K562 (cell line): ENCODE data around the gene ZMYND19. TPM values are rescaled to one million over a fixed set of nuclear protein-coding genes. Genes with fewer than 3 reads are reported as not detected.

Experiments
- ATAC-seq: fragments of 200-7000 bp; cut with Tn5 transposase; 3 replicates; pipeline ENCODE4 v1.9.1; 2020; ENCODE audit warnings: moderate library complexity
- BruUV-seq: library from RNA; stranded (reverse); fragments of 400-500 nt; replicated peaks from 2 replicates; lab custom pipeline; 2021; lab: Mats Ljungman, UMichigan
- CTCF ChIA-PET: fragments of 300-600 bp; formaldehyde crosslinking; extraction: SDS; loops from one replicate; lab custom pipeline; 2021; ENCODE audit warnings: low intra/inter-chr PET ratio; lab: Yijun Ruan, JAX
- POLR2A ChIA-PET: fragments of 300-600, 350-650 bp; sonication (Branson Sonifier 250); formaldehyde crosslinking; extraction: SDS; loops from one replicate; lab custom pipeline; 2021; ENCODE audit warnings: antibody characterized with exemption, inconsistent platforms; lab: Yijun Ruan, JAX
- DNase-seq, 4 experiments: peaks; one replicate each; pipeline versions ENCODE4 v3.0.0 to v3.0.0-alpha.2; 2011 to 2018; ENCODE audit warnings: low spot score in 3 of 4, mixed read lengths in 3 of 4; ENCODE audit errors: extremely low read depth in 1 of 4
- FAIRE-seq: peaks from 2 replicates; lab custom pipeline; 2011; peaks lifted over from hg19 to GRCh38; lab: Jason Lieb, UNC
- H2AFZ ChIP-seq: 2 replicates; pipeline ENCODE4 v1.6.0; 2011; ENCODE audit warnings: low read depth, low read length, control low read depth, inconsistent platforms
- H3K27ac ChIP-seq: fragments of 200-600 bp; 3 replicates; pipeline ENCODE4 v1.8.0; 2011; ENCODE audit warnings: low read depth, mild to moderate bottlenecking, control low read depth, inconsistent platforms, low read length, moderate library complexity, mixed read lengths; ENCODE audit errors: extremely low read depth
- H3K27me3 ChIP-seq, 2 experiments: fragments of 300-600 bp in 1 of 2; 2 replicates in 1 of 2; 3 replicates in 1 of 2; pipeline versions ENCODE4 v1.6.0 to v1.8.0; 2011; ENCODE audit warnings: inconsistent platforms in 2 of 2, low read length in 2 of 2, mild to moderate bottlenecking in 1 of 2, mixed read lengths in 1 of 2, moderate library complexity in 1 of 2; ENCODE audit not compliant: control insufficient read depth in 2 of 2, insufficient read depth in 2 of 2
- H3K36me3 ChIP-seq: fragments of 300-600 bp; 3 replicates; pipeline ENCODE4 v1.8.0; 2011; ENCODE audit warnings: mild to moderate bottlenecking, low read length, inconsistent platforms; ENCODE audit not compliant: control insufficient read depth, insufficient read depth
- H3K4me1 ChIP-seq, 2 experiments: fragments of 200-600 bp in 1 of 2; replicated peaks in 1 of 2; 2 replicates in 1 of 2; 3 replicates in 1 of 2; pipeline versions ENCODE4 v1.5.1 to v1.8.0; 2011; ENCODE audit warnings: inconsistent platforms in 2 of 2, low read length in 2 of 2, mild to moderate bottlenecking in 1 of 2, mixed read lengths in 1 of 2, moderate library complexity in 1 of 2; ENCODE audit not compliant: control insufficient read depth in 2 of 2, insufficient read depth in 2 of 2
- H3K4me2 ChIP-seq: 2 replicates; pipeline ENCODE4 v1.6.1; 2011; ENCODE audit warnings: low read length, control low read depth, inconsistent platforms, mixed read lengths; ENCODE audit not compliant: insufficient read depth
- H3K4me3 ChIP-seq: fragments of 200-600 bp; sonication (generic), shearing (Covaris generic); 2 replicates; pipeline ENCODE4 v1.5.1; 2016; ENCODE audit warnings: control low read depth, inconsistent platforms
- H3K79me2 ChIP-seq: fragments of 200-600 bp; 3 replicates; pipeline ENCODE4 v1.8.0; 2011; ENCODE audit warnings: low read length, inconsistent platforms; ENCODE audit not compliant: control insufficient read depth, insufficient read depth
- H3K9ac ChIP-seq, 2 experiments: 2 replicates each; pipeline versions ENCODE4 v1.6.0 to v1.6.1; 2011; ENCODE audit warnings: low read depth in 2 of 2, low read length in 2 of 2, control low read depth in 1 of 2, inconsistent platforms in 1 of 2, mild to moderate bottlenecking in 1 of 2, mixed read lengths in 1 of 2; ENCODE audit not compliant: insufficient read depth in 1 of 2
- H3K9me1 ChIP-seq: one replicate; pipeline ENCODE4 v1.6.0; 2011; ENCODE audit warnings: inconsistent platforms, mild to moderate bottlenecking, low read length, moderate library complexity; ENCODE audit not compliant: control insufficient read depth, insufficient read depth
- H3K9me3 ChIP-seq: replicated peaks from 2 replicates; pipeline ENCODE4 v1.5.1; 2011; ENCODE audit warnings: low read depth, low read length, inconsistent platforms; ENCODE audit not compliant: control insufficient read depth, insufficient read depth
- H4K20me1 ChIP-seq: replicated peaks from 2 replicates; pipeline ENCODE4 v1.6.1; 2011; ENCODE audit warnings: low read length, inconsistent platforms, mixed read lengths; ENCODE audit not compliant: control insufficient read depth, insufficient read depth
- RBFOX2 ChIP-seq: fragments of 200-400 bp; formaldehyde crosslinking; IDR thresholded peaks from 2 replicates; pipeline ENCODE4 v1.6.1; 2017; ENCODE audit warnings: low read depth, mild to moderate bottlenecking, low read length, moderate library complexity
- WGBS: fragments of 100-300 bp; shearing (Covaris generic); methylation state at CpG from one replicate; pipeline ENCODE4 v1.1.6; 2016; ENCODE audit warnings: low coverage, mixed read lengths; ENCODE audit not compliant: insufficient coverage; ENCODE audit errors: missing lambda C conversion rate; 5-methylcytosine and 5-hydroxymethylcytosine counted together
- in situ Hi-C: fragments of 300-500 bp; cut with MboI; formaldehyde crosslinking; loops from 4 replicates; pipeline ENCODE4 v1.15.0; 2018; ENCODE audit warnings: inconsistent platforms, mixed read lengths
- intact Hi-C: fragments of 100-400 bp; cut with micrococcal nuclease; formaldehyde crosslinking; loops from 2 replicates; pipeline ENCODE4 v1.14.2; 2022
- polyA plus RNA-seq, 8 experiments: library from polyadenylated mRNA; depleted of rRNA in 4 of 8; stranded (reverse) in 5 of 8; unstranded in 3 of 8; fragments of >200 nt; fragmentation: Nextera tagmentation in 2 of 8; fragmentation: Illumina TruSeq in 1 of 8; extraction: Ambion mirVana in 2 of 8; extraction: Trizol in 1 of 8; gene quantifications; 2 replicates each; pipeline versions ENCODE4 v1.2.1 to v1.2.3, GENCODE V29; 2011 to 2014; ENCODE audit warnings: inconsistent platforms in 1 of 8, missing spikeins in 1 of 8
- total RNA-seq, 7 experiments: library from RNA; depleted of rRNA in 6 of 7; stranded (reverse); fragments of >200 nt in 6 of 7; fragmentation: Illumina TruSeq in 2 of 7; extraction: Trizol in 2 of 7; gene quantifications; 2 replicates each; pipeline versions ENCODE4 v1.2.1 to v1.2.3, GENCODE V29; 2011 to 2021; ENCODE audit warnings: low replicate concordance in 1 of 7
- TF ChIP-seq, protein P1 (sequence below): fragments of 450-650 bp; formaldehyde crosslinking; IDR thresholded peaks from 2 replicates; pipeline ENCODE4 v1.4.0; 2020; ENCODE audit warnings: mild to moderate bottlenecking, moderate library complexity
- TF ChIP-seq, protein P2 (sequence below): fragments of 250-450 bp; sonication (Bioruptor Pico); IDR thresholded peaks from 2 replicates; pipeline ENCODE4 v1.8.0; 2022; ENCODE audit warnings: inconsistent platforms, mild to moderate bottlenecking, moderate library complexity, borderline replicate concordance

The ZMYND19 gene
- total and polyA plus RNA-seq, 9 of the 15 experiments (the other 6 are each of a cell fraction or from before 2014, with no cell fraction given) = 1.0 to 86.7 (median 44.0) TPM

DNA sequence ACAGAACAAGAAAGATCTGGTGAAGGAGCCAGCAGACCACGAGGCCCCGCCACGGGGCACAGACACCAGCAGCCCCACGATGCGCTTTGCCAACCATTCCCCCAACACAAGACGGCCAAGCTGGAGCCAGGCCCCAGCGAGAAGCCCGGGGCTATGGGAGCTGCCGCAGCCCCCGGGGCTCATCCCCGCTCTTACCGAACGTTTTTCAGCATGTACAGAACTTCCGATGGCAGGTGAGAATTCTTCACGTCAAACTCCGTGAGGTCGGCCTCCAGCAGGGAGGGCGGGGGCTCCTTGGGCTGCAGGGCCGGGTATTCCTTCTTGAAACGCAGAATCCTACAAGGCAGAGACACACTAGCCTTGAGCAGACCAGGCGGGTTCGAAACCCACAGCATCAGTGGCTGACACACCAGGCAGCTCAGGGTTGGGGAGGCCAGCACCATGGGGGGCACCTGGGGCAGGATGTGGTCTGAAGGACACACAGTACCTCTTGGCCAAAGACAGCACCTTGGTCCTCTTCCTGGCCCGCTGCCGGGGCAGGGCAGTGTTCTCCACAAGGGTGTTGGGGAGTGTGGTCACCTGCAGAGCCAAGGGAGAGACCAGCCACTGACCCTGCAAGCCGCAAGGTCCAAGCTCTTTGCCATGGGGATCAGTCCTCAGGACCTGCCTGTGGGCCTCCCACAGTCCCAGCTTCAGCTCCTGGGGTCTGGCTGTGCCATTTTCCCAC lies 46.9 kb downstream of the ZMYND19 start:
- no peak overlapping the region for H3K4me2 ChIP-seq
- peaks cover 2% of the 10 kb centered on the region; the same call in 1 of the 2 replicates for H3K9me3 ChIP-seq
- no peak overlapping the region for H2AFZ ChIP-seq
- H3K4me1 ChIP-seq = peaks cover 0 to 39% of the 10 kb centered on the region in 2 experiments; a peak in 2 of 5 replicates
- CTCF ChIA-PET = no interaction called here
- FAIRE-seq = no peak
- no peak overlapping the region for H3K27ac ChIP-seq
- POLR2A ChIA-PET = no interaction called here
- TF ChIP-seq, protein P1, sequence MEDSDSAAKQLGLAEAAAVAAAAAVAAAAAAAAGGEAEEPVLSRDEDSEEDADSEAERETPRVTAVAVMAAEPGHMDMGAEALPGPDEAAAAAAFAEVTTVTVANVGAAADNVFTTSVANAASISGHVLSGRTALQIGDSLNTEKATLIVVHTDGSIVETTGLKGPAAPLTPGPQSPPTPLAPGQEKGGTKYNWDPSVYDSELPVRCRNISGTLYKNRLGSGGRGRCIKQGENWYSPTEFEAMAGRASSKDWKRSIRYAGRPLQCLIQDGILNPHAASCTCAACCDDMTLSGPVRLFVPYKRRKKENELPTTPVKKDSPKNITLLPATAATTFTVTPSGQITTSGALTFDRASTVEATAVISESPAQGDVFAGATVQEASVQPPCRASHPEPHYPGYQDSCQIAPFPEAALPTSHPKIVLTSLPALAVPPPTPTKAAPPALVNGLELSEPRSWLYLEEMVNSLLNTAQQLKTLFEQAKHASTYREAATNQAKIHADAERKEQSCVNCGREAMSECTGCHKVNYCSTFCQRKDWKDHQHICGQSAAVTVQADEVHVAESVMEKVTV (CRISPR knock-in tag) = no peak
- 0 out of 2 replicates have a peak, but pooled peaks have one; percentile 7 for TF ChIP-seq RBFOX2
- TF ChIP-seq, protein P2, sequence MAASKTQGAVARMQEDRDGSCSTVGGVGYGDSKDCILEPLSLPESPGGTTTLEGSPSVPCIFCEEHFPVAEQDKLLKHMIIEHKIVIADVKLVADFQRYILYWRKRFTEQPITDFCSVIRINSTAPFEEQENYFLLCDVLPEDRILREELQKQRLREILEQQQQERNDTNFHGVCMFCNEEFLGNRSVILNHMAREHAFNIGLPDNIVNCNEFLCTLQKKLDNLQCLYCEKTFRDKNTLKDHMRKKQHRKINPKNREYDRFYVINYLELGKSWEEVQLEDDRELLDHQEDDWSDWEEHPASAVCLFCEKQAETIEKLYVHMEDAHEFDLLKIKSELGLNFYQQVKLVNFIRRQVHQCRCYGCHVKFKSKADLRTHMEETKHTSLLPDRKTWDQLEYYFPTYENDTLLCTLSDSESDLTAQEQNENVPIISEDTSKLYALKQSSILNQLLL = no peak
- no peaks in the 10 kb centered on the region for H3K9me1 ChIP-seq
- intact Hi-C loops (no loop called here), in situ Hi-C loops (no loop called here)
- H3K36me3 ChIP-seq = no peaks in the 10 kb centered on the region
- H4K20me1 ChIP-seq = no peaks in the 10 kb centered on the region
- WGBS = 42% methylated on average over 21 of the region's 25 CpGs
- peaks cover 0 to 5% of the 10 kb centered on the region in 2 experiments; a peak in 1 of 5 replicates for H3K27me3 ChIP-seq
- no peak overlapping the region for H3K4me3 ChIP-seq
- H3K9ac ChIP-seq = peak overlapping the region in 1 of 2 experiments; percentile 82; a peak in 2 of 4 replicates
- DNase-seq = no peak
- no peak for ATAC-seq
- no TSS peak for BruUV-seq
- no peaks in the 10 kb centered on the region for H3K79me2 ChIP-seq
